RWPE2 (cell line): ENCODE measurements around the gene MAGI1.

Experiments used
- ATAC-seq: fragments of 200-7000 bp; cut with Tn5 transposase; 3 replicates; pipeline ENCODE4 v1.9.1; 2021; ENCODE audit warnings: low read depth
- DNase-seq: peaks from one replicate; pipeline ENCODE4 v3.0.0-alpha.2; 2020; ENCODE audit warnings: low spot score
- H3K27ac ChIP-seq: fragments of 450-650 bp; 2 replicates; pipeline ENCODE4 v1.5.1; 2017; ENCODE audit warnings: mild to moderate bottlenecking; ENCODE audit not compliant: poor library complexity, severe bottlenecking
- H3K27me3 ChIP-seq: fragments of 250-450 bp; sonication (Bioruptor Pico); 2 replicates; pipeline ENCODE4 v1.5.1; 2021; ENCODE audit warnings: mild to moderate bottlenecking, moderate library complexity; ENCODE audit not compliant: insufficient read depth, poor library complexity, severe bottlenecking
- H3K36me3 ChIP-seq: fragments of 250-450 bp; sonication (Bioruptor Pico); 2 replicates; pipeline ENCODE4 v1.5.1; 2020; ENCODE audit warnings: low read depth, mild to moderate bottlenecking, moderate library complexity
- H3K4me1 ChIP-seq: fragments of 250-450 bp; sonication (Bioruptor Pico); 2 replicates; pipeline ENCODE4 v1.5.1; 2021; ENCODE audit warnings: mild to moderate bottlenecking, moderate library complexity; ENCODE audit not compliant: insufficient read depth, poor library complexity, severe bottlenecking
- H3K4me3 ChIP-seq: fragments of 250-450 bp; sonication (Bioruptor Pico); 2 replicates; pipeline ENCODE4 v1.5.1; 2021; ENCODE audit warnings: mild to moderate bottlenecking, moderate library complexity; ENCODE audit not compliant: severe bottlenecking
- H3K9me3 ChIP-seq: fragments of 250-450 bp; sonication (Bioruptor Pico); 2 replicates; pipeline ENCODE4 v1.5.1; 2021; ENCODE audit warnings: mild to moderate bottlenecking, moderate library complexity; ENCODE audit not compliant: severe bottlenecking
- TF ChIP-seq, protein P1 (sequence below): fragments of 450-650 bp; IDR thresholded peaks from one replicate; pipeline ENCODE4 v1.5.1; 2017; ENCODE audit warnings: mild to moderate bottlenecking, moderate library complexity; ENCODE audit not compliant: poor library complexity, severe bottlenecking

The MAGI1 gene

DNA sequence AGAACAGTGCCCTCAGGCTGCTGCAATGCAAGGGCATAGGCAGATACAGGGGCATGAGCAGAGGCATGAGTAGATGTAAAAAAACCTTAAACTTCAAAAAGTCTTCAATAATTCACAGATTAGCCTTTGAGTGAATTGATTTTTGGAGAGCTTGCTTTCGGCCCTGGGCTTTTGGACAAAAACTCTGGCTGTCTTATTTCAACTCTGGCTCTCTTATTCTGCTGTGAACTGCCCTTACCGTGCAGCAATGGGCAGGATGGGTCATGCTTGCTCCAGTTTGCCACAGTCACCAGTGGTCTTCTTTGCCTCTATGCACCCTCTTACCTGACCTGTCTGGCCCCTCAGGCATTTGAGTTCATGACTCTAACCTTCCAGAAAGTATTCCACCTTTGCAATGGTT, 555.7 kb downstream of the MAGI1 start:
- ATAC-seq (peak; percentile 14; the same call in 1 of the 3 replicates), DNase-seq (no peak)
- no peak overlapping the region for H3K27ac ChIP-seq
- H3K27me3 ChIP-seq = no peaks in the 10 kb centered on the region
- no peaks in the 10 kb centered on the region for H3K36me3 ChIP-seq
- no peak overlapping the region for H3K4me3 ChIP-seq
- no peaks in the 10 kb centered on the region for H3K9me3 ChIP-seq
- TF ChIP-seq, protein P1, sequence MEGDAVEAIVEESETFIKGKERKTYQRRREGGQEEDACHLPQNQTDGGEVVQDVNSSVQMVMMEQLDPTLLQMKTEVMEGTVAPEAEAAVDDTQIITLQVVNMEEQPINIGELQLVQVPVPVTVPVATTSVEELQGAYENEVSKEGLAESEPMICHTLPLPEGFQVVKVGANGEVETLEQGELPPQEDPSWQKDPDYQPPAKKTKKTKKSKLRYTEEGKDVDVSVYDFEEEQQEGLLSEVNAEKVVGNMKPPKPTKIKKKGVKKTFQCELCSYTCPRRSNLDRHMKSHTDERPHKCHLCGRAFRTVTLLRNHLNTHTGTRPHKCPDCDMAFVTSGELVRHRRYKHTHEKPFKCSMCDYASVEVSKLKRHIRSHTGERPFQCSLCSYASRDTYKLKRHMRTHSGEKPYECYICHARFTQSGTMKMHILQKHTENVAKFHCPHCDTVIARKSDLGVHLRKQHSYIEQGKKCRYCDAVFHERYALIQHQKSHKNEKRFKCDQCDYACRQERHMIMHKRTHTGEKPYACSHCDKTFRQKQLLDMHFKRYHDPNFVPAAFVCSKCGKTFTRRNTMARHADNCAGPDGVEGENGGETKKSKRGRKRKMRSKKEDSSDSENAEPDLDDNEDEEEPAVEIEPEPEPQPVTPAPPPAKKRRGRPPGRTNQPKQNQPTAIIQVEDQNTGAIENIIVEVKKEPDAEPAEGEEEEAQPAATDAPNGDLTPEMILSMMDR = no peak
- H3K4me1 ChIP-seq = peaks cover 4% of the 10 kb centered on the region

DNA sequence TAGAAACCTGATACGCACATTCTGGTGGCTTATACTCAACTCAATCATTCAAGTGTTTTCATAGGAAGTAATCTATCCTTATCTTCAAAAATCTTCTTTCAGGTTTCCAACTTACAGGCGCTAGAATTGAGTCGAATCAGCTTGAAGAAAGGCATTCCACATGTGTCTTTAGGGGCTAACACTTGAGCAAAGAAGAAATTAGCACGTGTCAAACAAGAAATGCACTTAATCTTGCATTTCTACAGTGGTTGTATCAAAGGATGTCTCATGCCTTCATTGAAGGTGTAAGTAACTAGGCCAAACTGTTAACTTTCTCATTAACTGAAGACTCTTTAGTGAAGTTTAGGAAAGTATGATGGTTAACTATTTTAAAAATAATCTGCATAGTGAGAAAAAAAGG, 557.6 kb downstream of the MAGI1 start:
- ATAC-seq = no peak
- H3K27me3 ChIP-seq = no peaks in the 10 kb centered on the region
- H3K4me1 ChIP-seq = peaks cover 4% of the 10 kb centered on the region
- no peak overlapping the region for H3K27ac ChIP-seq
- TF ChIP-seq, protein P1 = no peak
- H3K9me3 ChIP-seq = no peaks in the 10 kb centered on the region
- DNase-seq = no peak
- no peaks in the 10 kb centered on the region for H3K36me3 ChIP-seq
- no peak overlapping the region for H3K4me3 ChIP-seq

DNA sequence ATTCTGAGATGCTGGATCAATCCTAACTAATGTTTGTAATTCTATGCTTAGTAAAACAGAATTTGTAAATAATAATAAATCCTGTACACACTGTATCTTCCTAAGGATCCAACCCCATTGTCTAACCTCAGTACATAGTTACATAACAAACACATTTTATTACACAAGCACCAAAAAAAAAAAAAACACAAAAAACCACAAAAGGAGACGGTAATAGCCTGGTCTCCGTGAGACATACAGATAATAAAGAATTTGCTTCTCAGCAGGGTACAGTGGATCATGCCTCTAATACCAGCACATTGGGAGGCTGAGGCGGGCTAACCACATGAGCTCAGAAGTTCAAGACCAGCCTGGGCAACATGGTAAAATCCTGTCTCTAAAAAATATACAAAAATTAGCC, 558.7 kb downstream of the MAGI1 start:
- DNase-seq (no peak), ATAC-seq (no peak)
- Histone ChIP-seq H3K36me3 (no peaks in the 10 kb centered on the region), H3K9me3 (no peaks in the 10 kb centered on the region), H3K4me1 (peaks cover 4% of the 10 kb centered on the region), H3K27ac (no peak overlapping the region), H3K27me3 (no peaks in the 10 kb centered on the region), H3K4me3 (no peak overlapping the region)
- TF ChIP-seq, protein P1 = no peak

DNA sequence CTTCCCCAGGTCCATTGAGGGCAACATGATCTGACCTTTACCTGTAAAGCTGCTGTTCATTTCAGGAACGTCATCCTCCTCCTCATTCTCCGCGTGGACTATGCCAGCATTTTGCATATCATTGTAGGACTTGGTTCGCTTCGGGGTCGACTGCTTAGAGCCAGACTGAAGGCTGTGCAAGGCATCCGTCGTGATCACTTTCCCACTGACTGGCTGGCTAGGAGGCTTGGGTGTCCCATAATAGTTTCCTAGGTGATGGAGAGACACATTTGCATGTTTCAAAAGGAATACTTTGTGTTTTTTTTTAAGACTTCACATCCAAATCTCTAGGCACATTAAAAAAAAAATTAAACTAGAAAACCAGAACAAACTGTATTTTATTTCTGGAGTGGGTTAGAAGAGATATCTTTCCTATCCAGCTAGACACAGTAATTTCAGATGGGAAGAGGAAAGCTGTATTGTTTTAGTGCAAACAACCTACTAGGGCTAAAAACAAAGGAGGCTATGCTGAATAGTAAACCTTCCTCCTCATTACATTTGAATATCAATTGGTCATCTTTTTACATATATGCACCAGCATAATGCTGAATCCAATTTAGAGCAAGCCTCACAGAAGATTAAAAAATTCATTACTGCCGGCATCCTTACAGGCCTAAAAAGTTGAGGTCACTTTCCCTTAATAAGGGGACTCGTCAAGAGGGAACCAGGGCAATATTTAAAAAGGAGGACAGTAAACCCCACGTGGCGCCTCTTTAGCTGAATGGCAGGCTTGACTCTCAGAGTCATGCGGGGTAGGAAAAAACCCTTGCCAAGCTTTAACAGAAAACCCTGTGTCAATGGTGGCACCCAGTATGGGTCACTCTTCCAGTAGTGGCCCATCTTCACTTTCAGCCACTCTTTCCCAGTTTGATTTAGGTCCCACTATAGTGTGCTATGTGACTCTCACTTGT, 559.9 kb downstream of the MAGI1 start:
- no peak for DNase-seq
- TF ChIP-seq, protein P1 = no peak
- ATAC-seq = no peak
- Histone ChIP-seq H3K9me3 (no peaks in the 10 kb centered on the region), H3K4me3 (no peak overlapping the region), H3K36me3 (no peaks in the 10 kb centered on the region), H3K27ac (no peak overlapping the region), H3K4me1 (peaks cover 2% of the 10 kb centered on the region), H3K27me3 (no peaks in the 10 kb centered on the region)

DNA sequence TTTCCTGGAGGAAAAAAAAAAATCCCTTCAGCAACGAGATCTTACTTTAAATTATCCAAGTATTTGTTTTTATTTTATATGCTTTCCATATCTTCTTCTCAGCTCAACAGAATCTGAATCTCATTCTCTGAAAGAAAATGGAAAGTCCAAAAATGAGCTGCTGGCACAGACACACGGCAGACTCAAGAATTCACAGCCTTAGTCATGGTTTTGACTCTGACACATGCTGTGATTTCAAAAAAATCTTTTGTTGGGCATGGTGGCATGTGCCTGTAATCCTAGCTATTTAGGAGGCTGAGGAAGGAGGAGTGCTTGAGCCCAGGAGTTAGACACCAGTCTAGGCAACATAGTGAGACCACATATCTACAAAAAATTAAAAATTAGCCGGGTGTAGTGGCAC, 565.0 kb downstream of the MAGI1 start:
- Histone ChIP-seq H3K4me3 (no peak overlapping the region), H3K27ac (no peak overlapping the region), H3K27me3 (no peaks in the 10 kb centered on the region), H3K4me1 (no peaks in the 10 kb centered on the region), H3K9me3 (no peaks in the 10 kb centered on the region), H3K36me3 (no peaks in the 10 kb centered on the region)
- ATAC-seq (no peak), DNase-seq (no peak)
- TF ChIP-seq, protein P1 = no peak
